NCI-H146 treated with DMSO at 0.1 percent for 48 hours (cell line): ENCODE measurements around the gene ZNF112.
"Not testable (repeated sequence)": the region's sequence is repeated elsewhere in the genome, so short reads cannot be mapped to it uniquely, and the experiment has no call there.

Experiments
- DNase-seq: peaks from one replicate; lab custom pipeline; 2025; ENCODE audit not compliant: unreplicated experiment; lab: John Stamatoyannopoulos, UW

ZNF112 gene

GRCh38 chr19:44356383-44357111 lies at the start of gene ZNF112:
Gene ZNF112 (minus strand): TSS chr19:44356680. CDS start chr19:44340539, 16,141 bp downstream.
- DNase-seq = peak; percentile 96

DNA sequence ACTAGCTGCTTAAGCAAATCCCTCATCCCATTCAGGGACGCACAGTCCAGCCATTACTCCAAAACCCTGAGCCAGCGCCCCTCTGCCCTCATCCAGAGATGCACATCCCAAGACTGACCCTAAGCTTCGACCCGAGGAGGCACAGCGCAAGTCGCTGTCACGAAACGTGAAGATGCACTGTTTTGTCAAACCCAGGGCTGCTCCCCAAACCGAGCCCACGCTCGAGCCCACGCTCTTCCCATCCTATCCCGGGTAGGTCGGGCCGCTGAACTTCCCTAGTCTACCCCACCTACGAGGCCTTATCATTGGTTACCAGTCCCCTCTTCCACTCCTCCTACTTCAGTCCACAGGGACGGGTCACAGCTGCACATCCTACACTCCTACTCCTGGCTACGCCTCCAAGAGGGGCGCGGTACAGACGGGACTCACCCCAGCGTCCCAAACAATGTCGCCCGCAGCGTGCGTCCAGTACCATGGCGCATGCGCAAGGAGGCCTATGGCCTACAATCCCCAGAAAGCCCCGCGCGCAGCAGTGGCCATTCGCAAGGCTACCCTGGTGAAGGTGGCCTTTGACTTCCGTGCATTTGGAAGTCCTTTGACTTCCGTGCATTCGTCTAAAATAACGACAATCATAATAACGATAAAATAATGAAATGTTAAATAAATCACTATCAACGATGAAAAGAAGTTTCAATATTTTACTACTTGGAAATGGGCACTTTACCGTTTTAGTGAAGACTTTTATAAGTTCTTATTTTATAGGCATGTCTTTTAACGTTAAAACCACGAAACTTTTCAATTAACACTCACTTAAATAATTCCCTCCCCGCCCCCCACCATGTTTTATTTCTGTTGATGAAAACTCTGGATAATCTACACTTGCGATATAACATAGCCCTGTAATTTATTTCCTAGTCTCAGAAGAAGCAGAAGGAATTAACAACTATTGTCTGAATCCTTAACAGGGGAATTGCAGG lies 44.9 kb upstream of the ZNF112 start, which contains the start of gene ZNF285:
TSS of gene ZNF285 (minus strand) at position 470 of the 977 bp plus-strand sequence. CDS start 4,395 bp downstream, outside the sequence.
- DNase-seq = no peak

DNA sequence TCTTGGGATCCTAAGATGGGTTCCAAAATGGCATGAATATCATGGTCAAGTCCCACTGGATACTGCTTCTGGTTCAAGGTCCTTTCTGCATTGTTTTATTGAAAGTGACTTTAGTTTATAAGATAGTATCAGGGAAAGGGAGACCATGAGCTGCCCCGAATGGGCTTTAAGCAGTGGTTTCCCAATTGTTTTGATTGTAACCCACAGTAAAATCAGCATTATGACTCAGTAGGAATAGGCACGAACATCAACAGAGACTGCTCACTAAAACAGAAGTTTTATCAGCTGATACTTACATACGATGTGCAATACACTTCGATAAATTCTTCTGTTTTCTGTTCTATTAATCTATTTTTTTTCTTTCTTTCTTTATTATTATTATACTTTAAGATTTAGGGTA lies 32.8 kb upstream of the ZNF112 start:
- not testable (repeated sequence) for DNase-seq

GRCh38 chr19:44374789-44375188 lies 18.3 kb upstream of the ZNF112 start:
- DNase-seq = no peak

GRCh38 chr19:44371815-44372480 lies 15.5 kb upstream of the ZNF112 start:
- no peak for DNase-seq

DNA sequence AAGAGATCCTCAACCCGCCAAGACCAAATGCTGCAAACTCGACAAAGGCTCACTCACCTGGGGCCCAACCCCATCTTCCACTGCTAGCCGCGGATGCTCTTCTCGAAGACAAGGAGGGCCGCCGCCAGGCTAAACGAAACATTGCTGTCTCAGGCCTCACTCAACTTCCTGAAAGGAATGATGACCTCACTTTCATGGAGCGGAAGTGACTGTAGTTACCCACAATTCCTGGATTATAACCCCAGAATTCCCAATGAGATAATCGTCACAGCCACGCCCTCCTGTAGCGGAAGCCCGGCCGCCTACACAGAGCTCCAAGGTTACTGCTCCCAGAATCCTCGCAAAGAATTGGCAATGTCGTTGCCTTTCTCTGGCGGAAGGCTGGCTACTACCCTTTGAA lies 10.5 kb upstream of the ZNF112 start:
- DNase-seq = no peak

- no peak for DNase-seq
Observed at GRCh38 chr19:44346556-44346955, 9.9 kb downstream of the ZNF112 start.

DNA sequence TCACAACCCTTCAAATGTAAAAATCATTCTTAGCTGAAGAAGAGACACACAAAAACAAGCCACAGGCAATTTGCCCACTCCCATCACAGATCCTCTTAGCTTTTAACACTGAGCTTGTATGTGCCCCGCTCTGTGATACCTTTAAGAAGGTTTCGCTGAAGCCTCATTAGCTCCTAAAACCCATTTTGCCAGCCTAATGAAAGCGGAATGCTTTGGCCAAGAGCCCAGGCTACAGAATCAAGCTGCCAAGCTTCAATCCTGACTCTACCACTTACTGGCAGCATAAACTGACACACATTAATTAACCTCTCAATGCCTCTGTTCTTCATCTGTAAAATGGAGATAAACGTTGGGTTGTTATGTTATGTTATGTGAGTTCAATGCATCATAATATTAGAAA lies 10.5 kb downstream of the ZNF112 start:
- no peak for DNase-seq

DNA sequence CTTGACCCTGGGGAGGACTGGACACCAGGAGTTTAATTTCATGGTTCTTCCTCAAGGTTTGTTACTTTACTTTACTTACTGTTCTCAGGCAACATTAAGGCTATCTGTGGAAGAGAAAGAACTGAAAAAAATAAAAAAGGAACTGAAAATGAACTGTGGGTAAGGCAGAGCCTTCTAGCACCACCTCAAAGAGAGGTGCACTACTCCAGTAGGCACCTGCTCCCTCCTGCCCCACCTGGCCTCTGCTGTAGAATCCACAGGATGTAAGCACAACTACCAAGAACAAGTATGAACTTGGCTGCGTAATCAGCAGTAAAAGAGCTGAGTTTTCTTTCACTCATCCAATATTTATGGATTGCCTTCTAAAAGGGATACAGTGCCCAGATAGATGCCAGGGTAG lies 12.2 kb downstream of the ZNF112 start:
- no peak for DNase-seq

- no peak for DNase-seq
Observed at GRCh38 chr19:44341794-44342193, 14.7 kb downstream of the ZNF112 start.

GRCh38 chr19:44334639-44335038 lies 21.8 kb downstream of the ZNF112 start:
- DNase-seq = not testable (repeated sequence)

- DNase-seq = no peak
Observed at GRCh38 chr19:44332145-44332544, 24.3 kb downstream of the ZNF112 start.

DNA sequence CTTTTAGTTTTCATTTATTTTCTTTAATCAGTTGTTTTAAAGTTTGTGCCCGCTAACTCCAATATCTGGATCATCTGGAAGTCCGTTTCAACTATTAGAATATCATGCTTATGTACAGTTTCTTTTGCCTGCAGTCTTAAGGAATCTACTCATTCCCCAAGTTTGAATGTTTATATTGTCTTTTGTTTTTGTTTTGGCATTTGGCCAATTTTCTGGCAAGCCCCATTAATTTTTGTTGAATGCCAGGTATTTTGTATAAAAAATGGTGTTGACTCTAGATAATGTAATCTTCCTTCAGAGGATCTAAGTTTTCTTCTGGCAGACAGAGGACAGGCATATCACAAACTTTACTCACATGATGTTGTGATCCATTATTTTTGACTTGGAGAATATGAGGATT lies 40.6 kb downstream of the ZNF112 start:
- no peak for DNase-seq

GRCh38 chr19:44313231-44313630 lies 43.2 kb downstream of the ZNF112 start:
- DNase-seq = no peak

DNA sequence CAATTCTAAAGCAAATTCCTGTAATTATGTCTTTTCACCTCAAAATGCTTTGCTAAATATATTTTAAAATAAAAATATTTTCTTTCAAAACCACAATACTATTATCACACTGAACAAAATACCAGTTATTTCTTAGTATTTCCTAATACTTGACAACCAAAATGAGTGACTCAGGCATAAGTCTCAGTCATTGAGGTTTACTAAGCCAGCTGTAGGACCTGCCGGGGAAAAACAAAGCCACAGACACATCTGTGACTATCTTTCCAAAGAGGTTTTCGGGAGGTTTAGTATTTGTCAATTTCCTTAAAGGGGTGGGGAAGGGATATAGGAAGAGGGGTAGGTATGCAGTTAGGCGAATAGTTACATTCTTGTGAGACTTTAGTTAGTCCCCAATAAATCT lies 48.5 kb downstream of the ZNF112 start:
- DNase-seq = no peak

DNA sequence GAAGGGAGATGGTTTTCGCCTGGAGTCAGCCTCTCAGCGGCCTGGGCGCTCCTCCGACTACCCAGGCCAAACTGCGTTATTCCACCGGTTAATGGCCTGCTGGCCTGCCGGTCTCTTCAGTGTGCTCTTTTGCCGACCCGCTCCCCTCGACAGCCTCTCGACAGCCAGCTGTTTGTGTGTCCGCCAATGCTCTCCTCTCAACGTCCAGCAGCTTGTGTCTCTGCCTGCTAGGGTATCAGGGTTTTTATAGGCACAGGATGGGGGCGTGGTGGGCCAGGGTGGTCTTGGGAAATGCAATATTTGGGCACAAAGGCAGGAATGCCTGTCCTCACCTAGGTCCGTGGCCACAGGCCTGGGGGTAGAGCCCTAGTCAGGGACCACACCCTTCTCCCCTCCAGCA lies 50.2 kb downstream of the ZNF112 start:
- no peak for DNase-seq

GRCh38 chr19:44305457-44305856 lies 51.0 kb downstream of the ZNF112 start:
- no peak for DNase-seq

GRCh38 chr19:44304659-44305193 lies 51.8 kb downstream of the ZNF112 start, which contains the start of gene ZNF235:
Gene ZNF235 (minus strand): TSS chr19:44305025. CDS start chr19:44303404, 1,621 bp downstream.
- peak; percentile 90 for DNase-seq

DNA sequence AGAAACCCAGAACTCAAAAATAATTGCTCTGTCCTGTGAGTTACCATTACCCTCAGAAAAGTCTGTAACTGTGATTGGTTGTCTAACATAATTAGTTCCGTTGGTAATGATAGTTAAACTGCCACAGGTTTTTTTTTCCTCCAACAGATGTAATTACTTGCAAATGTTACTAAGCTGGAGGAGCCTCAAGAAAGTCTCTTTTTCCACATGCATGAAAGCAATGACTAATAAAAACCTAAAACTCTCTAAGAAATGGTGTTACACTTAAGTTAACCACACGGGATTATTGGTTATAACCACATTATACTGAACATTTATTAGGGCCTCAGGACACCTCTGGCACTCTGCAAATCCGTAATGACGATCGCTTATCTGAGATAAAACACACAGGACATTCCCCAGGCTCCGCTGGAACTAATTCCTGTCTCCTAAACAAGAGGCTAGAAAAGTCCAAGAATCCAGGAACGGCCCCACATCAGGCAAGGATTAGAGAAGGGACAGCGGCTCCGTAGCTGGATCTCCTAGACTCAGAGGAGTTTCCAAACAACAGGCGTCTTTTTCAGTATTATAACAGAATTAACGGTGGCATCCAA lies 52.4 kb downstream of the ZNF112 start:
- no peak for DNase-seq

DNA sequence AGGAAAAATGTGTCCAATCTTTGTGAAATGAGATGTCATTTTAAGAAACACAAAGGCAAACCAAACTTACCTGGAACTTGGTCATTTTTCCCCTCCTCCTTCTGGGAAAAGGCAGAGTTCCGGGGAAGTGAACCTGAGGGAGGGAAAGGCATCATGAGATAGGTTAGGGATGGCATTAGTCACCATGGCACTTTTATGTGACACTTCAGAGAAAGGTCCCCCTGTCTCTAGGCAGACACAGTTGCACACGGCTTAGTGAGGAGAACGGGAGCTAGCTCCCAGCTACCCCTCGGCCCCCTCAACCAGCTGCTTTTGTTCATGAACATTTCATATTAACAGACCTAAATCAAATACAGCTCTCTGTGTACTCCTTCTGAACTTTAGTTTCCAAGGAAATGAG lies 53.2 kb downstream of the ZNF112 start:
- no peak for DNase-seq

GRCh38 chr19:44284968-44285367 lies 71.5 kb downstream of the ZNF112 start:
- DNase-seq = no peak
